H1 (cell line): ENCODE results near the gene ANKS1A. TPM values are rescaled to one million over a fixed set of nuclear protein-coding genes. Genes with fewer than 3 reads are reported as not detected.

Experiments used
- CTBP2 ChIP-seq: IDR thresholded peaks from 2 replicates; pipeline ENCODE4 v1.7.0; 2011; ENCODE audit warnings: borderline replicate concordance, mild to moderate bottlenecking, moderate library complexity, mixed read lengths, low read length; ENCODE audit not compliant: insufficient read depth, insufficient read length
- polyA plus RNA-seq, 7 experiments: library from polyadenylated mRNA; depleted of rRNA in 3 of 7; stranded (reverse) in 5 of 7; unstranded in 2 of 7; fragments of >200 nt in 5 of 7; fragments of 200-250 nt in 2 of 7; gene quantifications; 1 replicate in 5 of 7; 2 replicates in 1 of 7; 4 replicates in 1 of 7; pipeline versions ENCODE4 v1.2.1 to v1.2.3, GENCODE V29; 2011 to 2013; ENCODE audit warnings: missing spikeins in 2 of 7, mixed read lengths in 2 of 7
- total RNA-seq: library from RNA; stranded (reverse); fragmentation: NEBNext Ultra II Directional; extraction: Animal tissue kit (Norgen Biotek cat#: 25700); gene quantifications from 2 replicates; pipeline ENCODE4 v1.2.1, GENCODE V29; 2021

Gene ANKS1A
- total and polyA plus RNA-seq, 2 of the 8 experiments (the other 6 are each of a cell fraction or from before 2014, with no cell fraction given), result 9.8 to 30.9 TPM

GRCh38 chr6:35049900-35050756, 161.1 kb downstream of the ANKS1A start (continued):
- no peak for TF ChIP-seq CTBP2
